ENCODE measurements around the gene TRHDE. TPM values are rescaled to one million over a fixed set of nuclear protein-coding genes. Genes with fewer than 3 reads are reported as not detected.

TRHDE gene
- total and polyA plus RNA-seq, 2 of the 13 experiments (the other 11 are each of a cell fraction or from before 2014, with no cell fraction given) = not detected

GRCh38 chr12:72289633-72290032 lies 17.5 kb downstream of the TRHDE start (continued):
- no peak for TF ChIP-seq ZFP41 (CRISPR knock-in tag; IDR thresholded peaks at IDR 0.05; ENCODE audit: borderline replicate concordance)
- TF ChIP-seq FOXO4 (CRISPR knock-in tag; conservative IDR thresholded peaks at IDR 0.05) = no peak
- TF ChIP-seq ZNF264 (CRISPR knock-in tag; IDR thresholded peaks at IDR 0.05) = no peak
- TF ChIP-seq ISL2 (CRISPR knock-in tag; IDR thresholded peaks at IDR 0.05) = no peak
- no peak for TF ChIP-seq ZNF225 (CRISPR knock-in tag; IDR thresholded peaks at IDR 0.05)
- TF ChIP-seq MED1 (CRISPR knock-in tag; IDR thresholded peaks at IDR 0.05) = no peak
- TF ChIP-seq GATAD2A (CRISPR knock-in tag; IDR thresholded peaks at IDR 0.05) = no peak
- TF ChIP-seq GRHL1 (CRISPR knock-in tag; conservative IDR thresholded peaks at IDR 0.05) = no peak
- no peak for TF ChIP-seq GFI1 (CRISPR knock-in tag; IDR thresholded peaks at IDR 0.05; ENCODE audit: borderline replicate concordance)
- no peak for TF ChIP-seq ZNF800 (CRISPR knock-in tag; IDR thresholded peaks at IDR 0.05)
